AG09309 (cell line): ENCODE data around the gene CLIC4.

Experiments
- DNase-seq: peaks from one replicate; pipeline ENCODE4 v3.0.0-alpha.2; 2010; ENCODE audit warnings: low read depth
- H3K4me3 ChIP-seq: 2 replicates; pipeline ENCODE4 v1.5.1; 2011; ENCODE audit warnings: mild to moderate bottlenecking, low read depth, low read length, moderate library complexity; ENCODE audit not compliant: control insufficient read depth
- TF ChIP-seq, protein P1 (sequence below): IDR thresholded peaks from 2 replicates; pipeline ENCODE4 v1.5.1; 2011; ENCODE audit warnings: mild to moderate bottlenecking, low read depth, low read length, inconsistent platforms; ENCODE audit not compliant: insufficient read depth, control insufficient read depth; ENCODE audit errors: missing control alignments

CLIC4 gene

GRCh38 chr1:24873148-24873547, 127.9 kb downstream of the CLIC4 start:
- no peak for DNase-seq
- TF ChIP-seq, protein P1, sequence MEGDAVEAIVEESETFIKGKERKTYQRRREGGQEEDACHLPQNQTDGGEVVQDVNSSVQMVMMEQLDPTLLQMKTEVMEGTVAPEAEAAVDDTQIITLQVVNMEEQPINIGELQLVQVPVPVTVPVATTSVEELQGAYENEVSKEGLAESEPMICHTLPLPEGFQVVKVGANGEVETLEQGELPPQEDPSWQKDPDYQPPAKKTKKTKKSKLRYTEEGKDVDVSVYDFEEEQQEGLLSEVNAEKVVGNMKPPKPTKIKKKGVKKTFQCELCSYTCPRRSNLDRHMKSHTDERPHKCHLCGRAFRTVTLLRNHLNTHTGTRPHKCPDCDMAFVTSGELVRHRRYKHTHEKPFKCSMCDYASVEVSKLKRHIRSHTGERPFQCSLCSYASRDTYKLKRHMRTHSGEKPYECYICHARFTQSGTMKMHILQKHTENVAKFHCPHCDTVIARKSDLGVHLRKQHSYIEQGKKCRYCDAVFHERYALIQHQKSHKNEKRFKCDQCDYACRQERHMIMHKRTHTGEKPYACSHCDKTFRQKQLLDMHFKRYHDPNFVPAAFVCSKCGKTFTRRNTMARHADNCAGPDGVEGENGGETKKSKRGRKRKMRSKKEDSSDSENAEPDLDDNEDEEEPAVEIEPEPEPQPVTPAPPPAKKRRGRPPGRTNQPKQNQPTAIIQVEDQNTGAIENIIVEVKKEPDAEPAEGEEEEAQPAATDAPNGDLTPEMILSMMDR, result no peak
- no peak overlapping the region for H3K4me3 ChIP-seq

GRCh38 chr1:24874056-24874455, 128.8 kb downstream of the CLIC4 start:
- TF ChIP-seq, protein P1, result no peak
- H3K4me3 ChIP-seq, result no peak overlapping the region
- no peak for DNase-seq

- no peak overlapping the region for H3K4me3 ChIP-seq
- TF ChIP-seq, protein P1, result no peak
- DNase-seq, result no peak
These were observed 129.5 kb downstream of the CLIC4 start for GRCh38 chr1:24874611-24875234.

DNA sequence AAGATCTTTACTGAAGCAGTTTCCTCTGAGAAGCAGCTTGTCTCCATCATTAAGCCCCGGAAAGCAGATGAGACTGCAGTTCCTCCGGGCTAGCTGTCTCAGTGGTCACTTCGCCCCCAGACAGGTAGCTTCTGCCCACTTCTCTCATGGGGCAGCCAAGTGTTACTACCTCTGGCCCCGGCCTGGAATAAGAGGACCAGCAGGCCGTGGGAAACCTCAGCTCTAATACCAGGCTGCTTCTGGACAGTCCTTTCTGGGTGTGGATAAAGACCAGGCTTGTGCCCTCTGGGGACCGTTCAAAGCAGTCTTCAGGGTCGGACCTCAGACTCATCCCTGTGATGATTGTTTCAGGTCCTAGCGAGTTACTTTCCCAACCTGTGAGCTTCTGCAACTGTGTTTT, 130.0 kb downstream of the CLIC4 start:
- no peak overlapping the region for H3K4me3 ChIP-seq
- TF ChIP-seq, protein P1, result no peak
- DNase-seq, result no peak

DNA sequence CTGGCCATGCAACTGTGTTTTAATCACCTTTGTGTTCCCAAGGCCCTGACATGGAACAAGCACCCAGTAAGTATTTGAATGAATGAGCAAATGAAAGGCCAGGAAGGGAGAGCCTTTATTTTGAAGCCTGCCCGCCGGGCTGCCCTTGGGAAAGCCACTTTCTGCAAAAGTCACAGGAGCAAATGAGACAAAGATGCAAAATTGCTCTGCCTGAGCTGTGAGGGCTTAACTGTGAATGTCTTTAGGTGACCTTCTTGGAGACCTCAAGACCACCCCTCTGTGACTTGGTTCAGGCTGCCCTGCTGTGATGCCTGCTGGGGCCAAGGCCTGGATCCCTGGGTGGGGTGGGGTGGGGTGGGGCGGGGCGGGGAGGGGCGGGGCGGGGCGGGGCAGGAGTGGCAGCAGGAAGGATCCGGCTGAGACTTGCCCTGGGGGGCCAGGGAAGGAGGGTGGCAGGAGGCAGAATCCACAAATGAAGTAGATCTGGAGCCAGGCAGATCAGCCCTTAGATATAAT, 130.8 kb downstream of the CLIC4 start:
- H3K4me3 ChIP-seq, result no peak overlapping the region
- no peak for DNase-seq
- TF ChIP-seq, protein P1, result no peak

GRCh38 chr1:24878045-24878444, 132.8 kb downstream of the CLIC4 start:
- TF ChIP-seq, protein P1, result no peak
- no peak overlapping the region for H3K4me3 ChIP-seq
- no peak for DNase-seq
